Dermis microvascular lymphatic vessel endothelial cell (primary cell): ENCODE data around the gene FUT9. TPM values are rescaled to one million over a fixed set of nuclear protein-coding genes. Genes with fewer than 3 reads are reported as not detected.

Experiments used
- DNase-seq, 2 donors: peaks; one replicate each; pipeline versions ENCODE4 v3.0.0 to v3.0.0-alpha.2; 2010; ENCODE audit warnings: low read depth in 2 of 2
- total RNA-seq: library from RNA; depleted of rRNA; stranded (reverse); fragments of >200 nt; gene quantifications from 2 replicates; pipeline ENCODE4 v1.2.1, GENCODE V29; 2014

FUT9 gene
- under 0.01 TPM in 1 of 2 replicates, not detected in the other for total RNA-seq

- no peak for DNase-seq
Observed at GRCh38 chr6:96015518-96016333, at the start of gene FUT9. Gene FUT9, plus strand, starts transcription at chr6:96015974. Its CDS starts 187,182 bp downstream, at chr6:96203156.

- DNase-seq: no peak
Observed at GRCh38 chr6:95967594-95967993, 48.2 kb upstream of the FUT9 start.

- no peak for DNase-seq
Observed at GRCh38 chr6:95973976-95974375, 41.8 kb upstream of the FUT9 start.

- no peak for DNase-seq
Observed at GRCh38 chr6:95978230-95978629, 37.5 kb upstream of the FUT9 start.

- DNase-seq: no peak
Observed at GRCh38 chr6:95991906-95992305, 23.9 kb upstream of the FUT9 start.

GRCh38 chr6:95994151-95994550, 21.6 kb upstream of the FUT9 start:
- DNase-seq: no peak

- DNase-seq: no peak
Observed at GRCh38 chr6:95998133-95998532, 17.6 kb upstream of the FUT9 start.

GRCh38 chr6:96001891-96002575, 13.7 kb upstream of the FUT9 start:
- DNase-seq: no peak

GRCh38 chr6:96002576-96002910, 13.2 kb upstream of the FUT9 start:
- DNase-seq: no peak

- no peak for DNase-seq
Observed at GRCh38 chr6:96002912-96003311, 12.9 kb upstream of the FUT9 start.

GRCh38 chr6:96007663-96008062, 8.1 kb upstream of the FUT9 start:
- DNase-seq: no peak

- DNase-seq: no peak
Observed at GRCh38 chr6:96013531-96013930, 2.2 kb upstream of the FUT9 start.

GRCh38 chr6:96014846-96015517, 792 bp upstream of the FUT9 start:
- DNase-seq: no peak

GRCh38 chr6:96016334-96017069, 728 bp downstream of the FUT9 start:
- DNase-seq: no peak

GRCh38 chr6:96017070-96017359, 1.2 kb downstream of the FUT9 start:
- DNase-seq: no peak

GRCh38 chr6:96022225-96022624, 6.5 kb downstream of the FUT9 start:
- no peak for DNase-seq

- no peak for DNase-seq
Observed at GRCh38 chr6:96032661-96033060, 16.9 kb downstream of the FUT9 start.

GRCh38 chr6:96051555-96051954, 35.8 kb downstream of the FUT9 start:
- no peak for DNase-seq

GRCh38 chr6:96058082-96058481, 42.3 kb downstream of the FUT9 start:
- DNase-seq: no peak

GRCh38 chr6:96059586-96059985, 43.8 kb downstream of the FUT9 start:
- DNase-seq: peak in 1 of 2 donors; percentile 10

- DNase-seq: no peak
Observed at GRCh38 chr6:96060249-96060648, 44.5 kb downstream of the FUT9 start.

- DNase-seq: no peak
Observed at GRCh38 chr6:96065213-96065612, 49.4 kb downstream of the FUT9 start.
